Thyroid gland (tissue), 4 donors: ENCODE measurements around the gene TRPM1.

Source experiments
- CTCF ChIP-seq, 6 experiments: fragments of 200-600 bp in 3 of 6; fragments of 450-650 bp in 3 of 6; sonication (generic) in 3 of 6; IDR thresholded peaks; one replicate each; pipeline ENCODE4 v1.5.1; 2016 to 2019; ENCODE audit warnings: antibody characterized with exemption in 6 of 6, mild to moderate bottlenecking in 2 of 6, inconsistent platforms in 1 of 6, moderate library complexity in 1 of 6
- POLR2A ChIP-seq, 2 donors: fragments of 450-650 bp; IDR thresholded peaks; one replicate each; pipeline ENCODE4 v1.6.1; 2017; ENCODE audit warnings: antibody characterized with exemption in 2 of 2, mild to moderate bottlenecking in 2 of 2, moderate library complexity in 1 of 2

GRCh38 chr15:31017311-31017710 is 84.2 kb downstream of the TRPM1 start:
- no peak for TF ChIP-seq POLR2A (IDR thresholded peaks at IDR 0.05)
- TF ChIP-seq CTCF (IDR thresholded peaks at IDR 0.05): no peak
